ENCODE data around the gene C1QL2.

- TF ChIP-seq, protein P1, sequence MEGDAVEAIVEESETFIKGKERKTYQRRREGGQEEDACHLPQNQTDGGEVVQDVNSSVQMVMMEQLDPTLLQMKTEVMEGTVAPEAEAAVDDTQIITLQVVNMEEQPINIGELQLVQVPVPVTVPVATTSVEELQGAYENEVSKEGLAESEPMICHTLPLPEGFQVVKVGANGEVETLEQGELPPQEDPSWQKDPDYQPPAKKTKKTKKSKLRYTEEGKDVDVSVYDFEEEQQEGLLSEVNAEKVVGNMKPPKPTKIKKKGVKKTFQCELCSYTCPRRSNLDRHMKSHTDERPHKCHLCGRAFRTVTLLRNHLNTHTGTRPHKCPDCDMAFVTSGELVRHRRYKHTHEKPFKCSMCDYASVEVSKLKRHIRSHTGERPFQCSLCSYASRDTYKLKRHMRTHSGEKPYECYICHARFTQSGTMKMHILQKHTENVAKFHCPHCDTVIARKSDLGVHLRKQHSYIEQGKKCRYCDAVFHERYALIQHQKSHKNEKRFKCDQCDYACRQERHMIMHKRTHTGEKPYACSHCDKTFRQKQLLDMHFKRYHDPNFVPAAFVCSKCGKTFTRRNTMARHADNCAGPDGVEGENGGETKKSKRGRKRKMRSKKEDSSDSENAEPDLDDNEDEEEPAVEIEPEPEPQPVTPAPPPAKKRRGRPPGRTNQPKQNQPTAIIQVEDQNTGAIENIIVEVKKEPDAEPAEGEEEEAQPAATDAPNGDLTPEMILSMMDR (IDR thresholded peaks at IDR 0.05), result no peak
- TF ChIP-seq POLR2A (IDR thresholded peaks at IDR 0.05), result no peak
These were observed 38.5 kb upstream of the C1QL2 start for GRCh38 chr2:119197126-119197405.
